Middle frontal gyrus (tissue), 1 donor: Measurements from ENCODE around the gene ATP5F1E.

Source experiments
- DNase-seq: peaks from one replicate; pipeline ENCODE4 v3.0.0-alpha.2; 2015; ENCODE audit warnings: low spot score; ENCODE audit errors: extremely low spot score

ATP5F1E gene

GRCh38 chr20:59032023-59032712, at the start of gene ATP5F1E:
Gene ATP5F1E (minus strand): TSS chr20:59032335. CDS start chr20:59032251, 84 bp downstream.
- DNase-seq: peak; percentile 89

DNA sequence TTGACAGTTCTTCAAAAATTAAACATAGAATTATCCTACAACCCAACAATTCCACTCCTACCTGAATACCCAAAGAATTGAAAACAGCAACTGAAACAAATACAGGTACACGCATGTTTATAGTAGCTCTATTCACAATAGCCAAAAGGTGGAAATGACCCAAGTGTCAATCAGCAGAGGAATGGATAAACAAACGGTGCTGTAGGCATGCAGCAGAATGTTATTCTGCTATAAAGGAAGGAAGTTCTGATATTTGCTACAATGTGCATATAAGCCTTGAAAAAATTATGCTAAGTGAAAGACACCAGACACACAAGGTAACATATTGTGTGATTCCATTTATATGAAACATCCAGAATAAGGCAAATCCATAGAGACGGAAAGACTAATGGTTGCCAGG, 48.9 kb upstream of the ATP5F1E start:
- no peak for DNase-seq

DNA sequence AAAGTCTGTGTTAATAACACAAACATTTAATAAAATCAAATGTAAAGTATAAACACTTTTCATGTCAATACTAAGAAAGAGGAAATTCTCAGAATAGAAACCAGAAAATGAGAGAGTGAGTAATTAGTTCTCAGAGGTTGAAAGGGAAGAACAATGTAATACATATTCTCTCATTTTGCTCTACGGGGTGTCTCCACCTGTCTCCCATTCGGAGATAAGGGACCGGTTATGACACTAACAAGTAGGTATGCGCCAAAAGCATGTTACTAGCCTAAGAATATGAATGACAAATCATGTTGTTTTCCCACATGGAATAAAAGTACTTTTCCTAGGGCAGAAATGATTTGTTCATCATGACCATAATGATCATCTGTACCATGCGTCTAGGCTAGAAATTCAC, 46.1 kb upstream of the ATP5F1E start:
- no peak for DNase-seq

DNA sequence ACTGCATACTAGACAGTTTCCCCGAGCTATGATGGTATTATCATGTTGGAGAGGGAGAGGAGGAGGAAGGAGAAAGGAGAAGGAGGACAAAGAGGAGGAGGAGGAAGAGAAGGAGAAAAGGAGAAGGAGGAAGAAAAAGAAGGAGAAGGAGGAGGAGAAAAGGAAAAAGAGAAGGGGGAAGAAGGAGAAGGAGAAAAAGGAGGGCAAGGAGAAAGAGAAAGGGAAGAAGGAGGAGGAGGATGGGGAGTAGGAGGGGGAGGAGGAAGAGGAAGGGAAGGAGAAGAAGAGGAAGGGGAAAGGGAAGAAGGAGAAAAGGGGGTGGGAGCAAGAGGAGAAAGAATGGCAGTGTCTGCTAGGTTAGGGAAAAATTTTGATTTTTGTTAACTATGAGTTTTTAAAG, 45.6 kb upstream of the ATP5F1E start:
- DNase-seq: no peak

DNA sequence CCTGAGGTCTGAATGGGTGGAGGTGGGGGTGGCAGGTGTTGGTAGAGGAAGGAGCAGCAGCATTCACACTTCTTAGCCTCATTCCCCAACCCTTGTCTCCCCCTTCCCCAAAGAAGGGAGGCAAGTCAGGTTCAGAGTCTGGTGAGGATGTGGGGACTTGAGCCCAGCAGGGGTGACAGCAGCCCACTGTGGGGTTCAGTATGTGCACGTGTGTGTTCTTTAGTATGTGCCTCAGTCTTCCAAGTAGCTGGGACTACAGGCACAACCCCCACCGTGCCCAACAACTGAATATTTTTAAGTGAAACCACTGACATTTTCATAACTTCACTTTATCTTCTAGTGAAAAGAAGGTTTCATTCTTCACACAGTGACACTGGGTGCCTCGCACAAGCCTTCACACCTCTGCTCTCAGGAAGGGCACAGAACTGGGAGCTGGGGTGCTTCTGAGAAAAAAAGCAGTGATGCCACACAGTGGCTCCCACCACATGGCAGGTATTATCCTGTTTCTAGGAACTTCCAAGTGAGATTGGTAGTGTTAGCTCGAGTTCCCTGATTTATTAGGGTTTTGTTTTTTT, 43.9 kb upstream of the ATP5F1E start:
- no peak for DNase-seq

GRCh38 chr20:59074456-59074855, 42.3 kb upstream of the ATP5F1E start:
- DNase-seq: no peak

GRCh38 chr20:59073582-59073981, 41.4 kb upstream of the ATP5F1E start:
- no peak for DNase-seq

GRCh38 chr20:59071216-59071615, 39.1 kb upstream of the ATP5F1E start:
- DNase-seq: no peak

GRCh38 chr20:59069026-59069425, 36.9 kb upstream of the ATP5F1E start:
- DNase-seq: no peak

- no peak for DNase-seq
Observed at GRCh38 chr20:59068534-59068933, 36.4 kb upstream of the ATP5F1E start.

DNA sequence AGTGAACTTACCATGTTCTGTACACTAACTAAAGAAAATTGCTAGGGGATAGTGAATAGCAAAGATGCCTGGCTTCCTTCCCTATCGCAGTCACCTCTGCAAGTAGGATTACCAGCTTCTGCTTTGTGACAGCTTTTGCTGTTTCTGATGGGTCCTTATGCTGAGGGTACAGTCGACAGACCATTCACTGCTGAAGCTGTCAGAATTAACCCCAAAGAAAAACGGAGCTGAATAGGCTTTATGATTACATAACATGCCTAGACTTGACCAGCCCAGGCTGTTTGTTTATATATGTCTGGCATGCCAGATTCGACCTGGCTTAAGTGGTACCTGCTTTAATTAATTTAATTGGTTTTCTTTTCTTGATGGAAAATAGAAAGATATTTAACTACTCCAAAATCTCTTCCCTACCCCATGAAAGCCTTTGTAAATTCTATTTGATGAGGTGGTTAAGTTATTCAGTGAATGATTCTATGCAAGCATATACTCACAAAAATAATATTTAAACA, 32.1 kb upstream of the ATP5F1E start:
- DNase-seq: no peak

GRCh38 chr20:59063358-59064213, 31.5 kb upstream of the ATP5F1E start:
- no peak for DNase-seq

DNA sequence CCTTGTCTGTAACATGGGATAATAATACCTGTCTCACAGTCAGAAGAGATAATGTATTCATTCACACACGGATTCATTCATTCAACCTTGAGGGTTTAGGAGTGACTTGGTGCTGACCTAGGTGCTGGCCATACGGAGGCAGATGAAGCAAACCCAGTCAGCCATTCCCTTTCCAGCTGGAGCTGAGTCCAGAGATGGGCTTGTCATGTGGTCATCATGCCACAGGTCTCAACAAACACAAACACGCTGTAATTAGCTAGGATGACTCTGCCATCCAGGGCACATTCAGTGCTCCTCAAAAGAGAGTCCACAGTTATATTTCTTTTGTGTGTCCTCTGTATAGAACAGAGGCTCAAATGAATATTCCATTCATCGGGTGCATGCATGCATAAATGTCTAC, 29.9 kb upstream of the ATP5F1E start:
- no peak for DNase-seq

DNA sequence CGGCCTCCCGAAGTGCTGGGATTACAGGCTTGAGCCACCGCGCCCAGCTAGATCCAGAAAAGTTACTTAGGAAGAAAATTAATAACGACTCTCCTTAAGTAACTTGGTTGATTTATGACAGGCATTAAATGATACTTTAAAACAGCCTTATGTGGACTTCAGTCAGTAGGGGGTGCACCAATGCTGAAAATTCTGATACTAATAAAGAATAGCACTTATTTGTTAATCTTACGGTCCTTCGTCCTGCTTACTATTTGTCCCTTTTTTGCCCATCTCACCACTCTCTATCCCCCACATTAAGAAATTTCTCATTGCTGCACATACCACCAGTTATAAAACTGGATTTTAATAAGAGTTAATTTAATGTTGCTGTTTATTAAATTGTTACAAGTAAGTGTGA, 23.2 kb upstream of the ATP5F1E start:
- DNase-seq: no peak

- no peak for DNase-seq
Observed at GRCh38 chr20:59051666-59052185, 19.6 kb upstream of the ATP5F1E start.

- DNase-seq: no peak
Observed at GRCh38 chr20:59050437-59050836, 18.3 kb upstream of the ATP5F1E start.

- DNase-seq: no peak
Observed at GRCh38 chr20:59048681-59049030, 16.5 kb upstream of the ATP5F1E start.

DNA sequence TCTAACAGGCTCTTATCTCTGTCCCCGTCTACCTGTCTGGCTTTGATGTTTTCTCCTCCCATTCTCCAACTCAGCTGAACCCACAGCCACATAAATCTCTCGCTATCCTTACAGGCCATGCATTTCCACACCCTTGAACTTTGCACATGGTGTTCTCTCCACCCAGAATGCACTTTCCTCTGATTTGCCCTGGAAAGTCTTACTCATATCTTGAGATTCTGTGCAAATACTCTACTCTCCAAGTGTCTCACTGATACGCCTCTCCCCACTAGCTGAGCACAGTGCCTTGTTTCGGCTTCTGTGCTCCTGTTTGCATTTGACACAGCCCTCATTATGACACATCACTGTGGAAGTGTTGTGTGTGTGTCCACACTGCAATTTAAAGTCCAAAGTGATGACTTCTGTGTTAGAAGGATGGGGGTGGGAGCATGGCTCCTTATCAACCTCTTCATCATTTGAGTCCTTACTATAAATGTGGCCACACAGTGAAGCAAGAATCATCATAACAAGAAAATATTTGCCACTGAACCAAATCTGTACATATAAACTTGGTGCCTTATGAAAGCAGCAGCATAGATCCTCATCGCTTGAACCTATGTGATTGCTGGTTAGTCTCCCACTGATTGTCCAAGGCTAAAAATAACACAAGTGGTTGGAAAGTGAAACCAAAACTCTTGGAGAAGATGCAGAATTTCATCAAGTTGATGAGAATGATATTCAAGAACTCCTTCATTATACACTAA, 16.0 kb upstream of the ATP5F1E start:
- no peak for DNase-seq

DNA sequence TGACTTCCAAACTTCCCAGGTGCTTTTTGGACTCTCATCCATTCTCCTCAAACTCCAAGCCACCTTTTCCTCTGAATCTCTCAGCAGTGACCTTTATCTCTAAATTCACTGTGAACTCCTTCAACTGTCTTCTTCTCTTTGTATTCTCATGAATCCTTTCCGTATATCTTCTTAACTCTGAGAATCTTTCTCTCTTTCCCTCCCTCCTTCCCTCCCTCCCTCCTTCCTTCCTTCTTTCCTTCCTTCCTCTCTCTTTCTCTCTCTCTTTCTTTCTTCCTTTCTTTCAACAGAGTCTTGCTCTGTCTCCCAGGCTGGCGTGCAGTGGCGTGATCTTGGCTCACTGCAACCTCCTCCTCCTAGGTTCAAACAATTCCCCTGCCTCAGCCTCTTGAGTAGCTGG, 14.7 kb upstream of the ATP5F1E start:
- no peak for DNase-seq

- no peak for DNase-seq
Observed at GRCh38 chr20:59044796-59045195, 12.7 kb upstream of the ATP5F1E start.

- no peak for DNase-seq
Observed at GRCh38 chr20:59044295-59044694, 12.2 kb upstream of the ATP5F1E start.
